GM19372 (cell line): ENCODE measurements around the gene FCHO2.
"Not testable (repeated sequence)": the region's sequence is repeated elsewhere in the genome, so short reads cannot be mapped to it uniquely, and the experiment has no call there.

Experiments used
- ATAC-seq: cut with Tn5 transposase; IDR thresholded peaks from one replicate; pipeline ENCODE4 v1.9.1; 2021; ENCODE audit warnings: mild to moderate bottlenecking, low read depth, moderate library complexity; ENCODE audit not compliant: unreplicated experiment

Gene FCHO2

GRCh38 chr5:72955768-72956323 lies at the start of gene FCHO2:
TSS of gene FCHO2 (plus strand) at chr5:72956041. CDS start at chr5:72956097, 56 bp downstream.
- peak; percentile 86 for ATAC-seq

- no peak for ATAC-seq
Measured at GRCh38 chr5:72906806-72907205, 49.0 kb upstream of the FCHO2 start.

GRCh38 chr5:72908664-72909063 lies 47.2 kb upstream of the FCHO2 start:
- no peak for ATAC-seq

- ATAC-seq: no peak
Measured at GRCh38 chr5:72917371-72917776, 38.5 kb upstream of the FCHO2 start.

GRCh38 chr5:72920690-72921502 lies 34.9 kb upstream of the FCHO2 start:
- ATAC-seq: no peak

- ATAC-seq: no peak
Measured at GRCh38 chr5:72921886-72922285, 34.0 kb upstream of the FCHO2 start.

- no peak for ATAC-seq
Measured at GRCh38 chr5:72922422-72922821, 33.4 kb upstream of the FCHO2 start.

- no peak for ATAC-seq
Measured at GRCh38 chr5:72925336-72926010, 30.4 kb upstream of the FCHO2 start.

- ATAC-seq: not testable (repeated sequence)
Measured at GRCh38 chr5:72932686-72933085, 23.2 kb upstream of the FCHO2 start.

- ATAC-seq: not testable (repeated sequence)
Measured at GRCh38 chr5:72934953-72935725, 20.7 kb upstream of the FCHO2 start.

- ATAC-seq: no peak
Measured at GRCh38 chr5:72936893-72937292, 18.9 kb upstream of the FCHO2 start.

- ATAC-seq: no peak
Measured at GRCh38 chr5:72937517-72938061, 18.3 kb upstream of the FCHO2 start.

GRCh38 chr5:72938206-72938605 lies 17.6 kb upstream of the FCHO2 start:
- no peak for ATAC-seq

- ATAC-seq: no peak
Measured at GRCh38 chr5:72940082-72940481, 15.8 kb upstream of the FCHO2 start.

GRCh38 chr5:72943307-72943706 lies 12.5 kb upstream of the FCHO2 start:
- no peak for ATAC-seq

- no peak for ATAC-seq
Measured at GRCh38 chr5:72947498-72947897, 8.3 kb upstream of the FCHO2 start.

GRCh38 chr5:72949481-72949880 lies 6.4 kb upstream of the FCHO2 start:
- no peak for ATAC-seq

- no peak for ATAC-seq
Measured at GRCh38 chr5:72951671-72952468, 4.0 kb upstream of the FCHO2 start.

- ATAC-seq: no peak
Measured at GRCh38 chr5:72954389-72954788, 1.5 kb upstream of the FCHO2 start.
